Body of pancreas (tissue), 4 donors: ENCODE data around the gene DUSP6.

Experiments used
- POLR2A ChIP-seq, 3 donors: fragments of 450-650 bp; IDR thresholded peaks; one replicate each; pipeline ENCODE4 v1.6.1; 2016; ENCODE audit warnings: antibody characterized with exemption in 3 of 3, mild to moderate bottlenecking in 2 of 3
- TF ChIP-seq, protein P1 (sequence below), 7 experiments: fragments of 450-650 bp in 4 of 7; fragments of 200-600 bp in 3 of 7; sonication (generic) in 3 of 7; IDR thresholded peaks; one replicate each; pipeline ENCODE4 v1.5.1; 2016 to 2019; ENCODE audit warnings: antibody characterized with exemption in 7 of 7

DNA sequence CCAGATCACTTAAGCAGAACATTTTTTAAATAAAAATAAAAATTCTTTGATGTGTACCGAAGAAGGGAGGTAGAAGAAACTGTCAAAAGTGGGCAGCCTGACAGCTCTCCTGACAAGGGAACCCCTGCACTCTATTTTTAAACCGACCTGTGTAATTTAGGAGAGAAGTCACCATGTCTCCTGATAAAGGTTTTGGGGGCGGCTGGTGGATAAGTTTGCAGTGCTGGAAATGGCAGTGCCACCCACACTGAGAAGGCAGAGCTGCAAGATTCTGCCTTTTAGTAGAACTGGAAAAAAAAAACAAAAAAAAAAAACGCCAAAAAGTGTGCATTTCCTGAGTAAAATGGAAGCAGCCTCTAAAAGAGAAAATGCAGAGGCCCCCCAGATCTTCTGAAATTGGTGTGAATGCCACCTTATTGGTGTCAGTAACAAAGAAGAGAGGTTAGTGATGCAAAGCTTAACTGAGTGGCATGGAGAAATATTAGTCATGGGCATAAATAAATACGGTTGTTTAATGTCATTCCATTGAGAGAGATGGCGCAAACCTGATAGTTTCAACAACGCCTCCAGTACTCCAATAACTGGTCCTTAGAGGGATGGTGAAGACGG lies 24.7 kb downstream of the DUSP6 start:
- TF ChIP-seq, protein P1, sequence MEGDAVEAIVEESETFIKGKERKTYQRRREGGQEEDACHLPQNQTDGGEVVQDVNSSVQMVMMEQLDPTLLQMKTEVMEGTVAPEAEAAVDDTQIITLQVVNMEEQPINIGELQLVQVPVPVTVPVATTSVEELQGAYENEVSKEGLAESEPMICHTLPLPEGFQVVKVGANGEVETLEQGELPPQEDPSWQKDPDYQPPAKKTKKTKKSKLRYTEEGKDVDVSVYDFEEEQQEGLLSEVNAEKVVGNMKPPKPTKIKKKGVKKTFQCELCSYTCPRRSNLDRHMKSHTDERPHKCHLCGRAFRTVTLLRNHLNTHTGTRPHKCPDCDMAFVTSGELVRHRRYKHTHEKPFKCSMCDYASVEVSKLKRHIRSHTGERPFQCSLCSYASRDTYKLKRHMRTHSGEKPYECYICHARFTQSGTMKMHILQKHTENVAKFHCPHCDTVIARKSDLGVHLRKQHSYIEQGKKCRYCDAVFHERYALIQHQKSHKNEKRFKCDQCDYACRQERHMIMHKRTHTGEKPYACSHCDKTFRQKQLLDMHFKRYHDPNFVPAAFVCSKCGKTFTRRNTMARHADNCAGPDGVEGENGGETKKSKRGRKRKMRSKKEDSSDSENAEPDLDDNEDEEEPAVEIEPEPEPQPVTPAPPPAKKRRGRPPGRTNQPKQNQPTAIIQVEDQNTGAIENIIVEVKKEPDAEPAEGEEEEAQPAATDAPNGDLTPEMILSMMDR (IDR thresholded peaks at IDR 0.05): no peak
- TF ChIP-seq POLR2A (IDR thresholded peaks at IDR 0.05): no peak
